HG03439 (cell line): Measurements from ENCODE around the gene WNT7A.

Source experiments
- ATAC-seq: cut with Tn5 transposase; IDR thresholded peaks from one replicate; pipeline ENCODE4 v1.9.1; 2021; ENCODE audit warnings: mild to moderate bottlenecking, moderate library complexity; ENCODE audit not compliant: unreplicated experiment

The WNT7A gene

DNA sequence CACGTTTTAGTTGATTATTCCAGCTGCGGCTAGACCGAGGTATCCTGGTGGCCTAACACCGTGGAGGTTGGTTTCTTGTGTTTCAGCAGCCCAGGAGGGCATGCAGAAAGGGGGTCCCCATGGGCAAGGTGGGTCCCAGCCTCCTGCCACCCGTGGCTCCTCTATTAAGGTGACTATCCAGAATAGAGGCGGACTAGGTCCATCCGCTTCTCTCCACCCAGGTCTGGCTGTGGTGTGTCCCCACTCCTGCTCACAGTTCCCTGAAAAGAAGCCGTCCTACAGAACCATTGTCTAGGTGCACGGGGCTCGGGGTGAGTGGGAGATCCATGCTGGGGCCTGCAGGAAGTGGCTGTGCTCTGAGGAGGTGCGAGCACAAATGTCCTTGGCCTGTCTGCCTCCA, 81.5 kb downstream of the WNT7A start:
- ATAC-seq = no peak

DNA sequence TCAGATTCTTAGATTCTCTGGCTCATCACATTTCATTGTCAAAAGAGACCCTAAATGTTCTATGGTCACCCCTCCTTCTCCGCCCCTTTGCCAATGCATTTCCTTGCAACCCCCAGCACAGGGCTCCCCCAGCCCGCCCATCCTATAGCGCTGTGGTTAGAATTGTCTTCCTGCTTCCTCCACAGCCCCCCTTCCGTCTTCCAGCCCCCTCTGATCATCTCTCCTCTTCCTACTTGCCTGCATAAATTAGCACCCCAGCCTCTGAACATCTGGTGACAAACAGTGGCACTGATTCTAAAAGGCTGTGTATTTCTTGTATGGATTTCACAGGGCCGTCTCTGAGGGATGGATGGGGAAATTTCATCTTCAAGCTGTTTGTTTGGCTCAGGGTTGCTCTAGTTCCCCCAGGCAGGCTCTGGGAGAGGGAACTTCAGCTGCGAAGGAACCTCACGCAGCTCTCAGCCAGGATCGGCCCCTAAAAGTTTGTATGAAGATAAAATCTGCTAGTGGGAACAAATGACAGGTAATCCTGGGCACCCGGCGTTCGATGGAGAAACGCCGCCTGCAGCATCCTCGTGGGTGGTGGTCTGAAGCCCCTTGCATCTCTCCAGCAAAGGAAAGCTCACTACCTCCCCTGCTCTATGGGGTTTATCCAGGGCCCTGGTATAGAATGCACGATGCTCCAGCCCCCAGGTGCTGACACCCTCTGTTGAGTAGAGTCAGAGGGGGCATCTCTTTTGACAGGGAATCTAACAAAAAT, 83.0 kb downstream of the WNT7A start:
- ATAC-seq = no peak

DNA sequence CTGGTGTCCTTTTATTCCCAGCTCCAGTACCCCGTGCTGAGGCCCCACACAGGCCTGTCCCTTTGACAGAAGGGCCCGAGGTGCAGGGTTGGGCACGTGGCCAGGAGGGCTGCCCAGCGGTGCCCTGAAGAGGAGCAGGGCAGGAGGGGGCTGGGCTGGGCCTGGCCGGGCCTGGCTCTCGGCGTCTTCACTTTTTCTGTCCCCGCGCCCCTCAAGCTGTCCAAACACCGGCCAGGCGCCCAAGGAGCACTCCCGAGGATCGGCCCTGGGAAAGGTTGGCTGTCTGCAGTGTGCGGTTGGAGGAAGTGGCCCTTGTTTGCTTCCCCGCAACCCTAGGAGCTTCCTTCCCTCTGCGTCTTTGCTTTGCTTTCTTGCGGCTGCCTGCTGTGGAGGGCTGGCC, 84.1 kb downstream of the WNT7A start:
- ATAC-seq = no peak

DNA sequence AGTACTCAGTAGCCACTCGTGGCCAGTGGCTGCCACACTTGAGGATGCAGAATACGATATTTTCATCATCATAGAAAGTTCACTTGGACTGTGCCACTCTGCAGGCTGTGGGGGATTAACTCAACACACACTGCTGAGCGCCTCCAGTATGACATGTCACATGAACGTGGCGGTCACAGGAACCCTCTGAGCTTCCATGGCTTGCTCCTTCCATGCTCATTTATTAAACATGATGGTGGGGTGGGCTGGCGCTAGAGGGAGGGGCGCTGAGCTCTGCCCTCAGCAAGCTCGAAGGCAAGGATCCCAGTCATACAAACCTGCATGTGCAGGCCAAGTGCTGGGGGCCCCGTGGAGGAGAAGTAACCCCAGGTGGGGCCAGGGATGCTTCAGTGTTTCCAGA, 85.5 kb downstream of the WNT7A start:
- no peak for ATAC-seq

DNA sequence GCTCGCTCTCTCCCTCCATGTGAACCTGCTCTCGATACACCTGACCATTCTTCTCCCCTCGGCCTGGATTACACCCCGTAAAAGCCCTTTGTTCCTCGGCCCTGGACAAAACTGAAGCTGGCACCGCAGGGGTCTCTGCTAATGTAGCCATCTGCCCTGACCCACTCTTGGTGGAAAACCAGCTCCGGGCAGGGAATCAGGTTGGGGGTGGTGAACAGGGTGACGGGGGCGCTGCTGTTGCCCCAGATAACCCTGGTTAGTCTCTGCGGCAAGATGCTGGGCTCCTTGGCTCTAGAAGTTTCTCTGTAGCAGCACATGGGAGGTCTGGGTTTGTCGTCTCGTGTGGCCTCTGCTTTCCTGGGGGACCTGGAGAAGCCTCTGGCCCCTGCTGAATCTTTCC, 86.4 kb downstream of the WNT7A start:
- ATAC-seq = no peak

DNA sequence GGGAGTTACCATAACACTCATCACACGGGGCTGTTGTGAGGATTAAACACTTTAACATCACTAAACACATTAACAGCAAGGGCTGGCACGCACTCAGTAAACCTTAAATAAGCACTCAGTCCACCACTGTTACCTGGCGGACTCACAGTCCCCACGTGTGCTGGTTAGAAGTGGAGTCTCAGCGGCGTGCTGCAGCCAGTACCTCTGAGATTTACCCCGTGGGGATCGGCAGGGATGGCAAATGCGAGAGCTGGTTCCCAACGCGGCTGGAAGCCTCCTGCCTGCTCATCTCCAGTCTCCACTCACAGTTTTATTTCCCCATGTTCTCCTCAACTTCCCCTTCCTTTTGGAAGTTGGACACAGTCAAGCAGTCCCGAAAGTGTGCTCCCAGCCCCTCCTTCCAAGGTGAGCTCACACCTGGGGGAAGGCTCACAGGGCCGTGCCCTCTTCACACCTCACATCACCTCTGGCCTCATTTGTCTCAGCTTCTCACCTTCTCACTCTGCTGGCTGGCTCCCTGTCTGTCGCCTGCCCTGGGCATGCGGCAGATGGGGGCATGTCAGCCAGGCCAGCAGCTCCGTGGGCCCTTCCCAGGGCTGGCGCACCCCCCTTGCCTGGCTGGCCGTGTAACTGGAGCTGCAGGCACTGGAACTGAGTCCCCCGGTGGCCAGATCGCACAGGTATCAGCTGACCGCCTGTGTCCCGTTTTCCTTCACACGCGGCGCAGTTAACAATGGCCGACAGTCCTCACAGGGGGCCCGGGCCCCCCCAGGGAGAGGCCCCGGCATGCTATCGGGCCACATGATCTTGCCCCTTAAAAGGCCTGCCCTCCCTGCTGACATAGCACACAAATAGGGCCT, 87.1 kb downstream of the WNT7A start:
- ATAC-seq = no peak

DNA sequence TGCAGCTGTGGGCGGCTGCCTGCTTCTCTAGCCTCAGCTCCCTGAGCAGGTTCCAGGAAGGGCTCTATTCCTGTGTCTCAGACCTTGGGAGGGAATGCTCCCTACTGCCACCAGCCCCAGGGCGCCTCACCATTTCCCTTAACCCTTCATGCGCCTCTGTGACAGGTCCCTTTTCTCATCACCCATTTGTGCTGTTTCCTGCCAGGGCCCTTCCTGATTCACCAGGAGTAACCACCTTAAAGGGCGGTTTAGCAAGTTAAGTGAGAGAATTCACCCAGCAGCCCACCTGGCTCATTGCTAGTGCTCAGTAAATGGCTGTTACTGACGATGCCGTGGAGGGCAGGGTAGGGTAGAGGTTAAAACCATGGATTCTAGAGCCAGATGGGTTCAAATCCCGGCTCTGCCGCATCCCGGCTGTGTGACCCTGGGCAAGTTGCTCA, 87.8 kb downstream of the WNT7A start:
- ATAC-seq = no peak

DNA sequence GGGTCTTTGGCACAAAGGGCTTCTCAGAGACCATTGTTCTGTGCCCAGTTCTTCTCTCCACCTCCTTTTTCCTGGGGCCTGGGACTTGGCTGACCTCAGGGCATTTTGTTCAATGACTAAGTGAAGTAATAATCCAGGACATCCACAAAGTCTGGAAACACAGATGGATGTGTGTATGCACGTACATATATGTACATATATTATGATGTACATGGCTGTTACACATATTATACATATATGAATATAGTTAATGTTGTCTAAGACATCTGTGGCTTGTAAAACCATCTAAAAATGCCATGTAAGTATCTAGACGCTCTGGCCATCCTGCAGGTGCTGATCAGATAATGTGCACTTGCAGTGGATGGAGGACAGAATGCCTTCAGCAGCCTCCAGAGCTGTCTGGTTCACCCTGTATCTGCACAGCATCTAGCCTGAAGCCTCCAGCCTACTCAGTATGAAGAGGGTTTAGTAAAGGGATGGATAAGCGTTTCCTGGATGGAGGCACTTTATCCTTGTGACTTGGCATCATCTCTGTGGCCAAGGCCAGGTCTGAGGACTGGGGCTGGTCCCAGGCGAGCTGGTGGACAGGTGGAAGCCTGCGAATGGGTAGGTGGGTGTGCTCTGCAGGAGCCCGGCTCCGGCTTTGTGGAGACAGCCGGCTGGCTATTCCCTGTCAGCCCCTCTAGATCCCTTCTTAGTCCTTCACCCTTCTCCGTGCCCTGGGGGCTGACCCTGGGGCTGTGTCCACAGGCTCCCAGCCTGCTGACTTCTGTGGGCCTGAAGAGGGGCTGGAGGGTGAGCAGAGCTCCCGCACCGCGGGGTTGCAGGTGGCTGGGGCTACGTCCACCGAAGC, 88.4 kb downstream of the WNT7A start:
- no peak for ATAC-seq

DNA sequence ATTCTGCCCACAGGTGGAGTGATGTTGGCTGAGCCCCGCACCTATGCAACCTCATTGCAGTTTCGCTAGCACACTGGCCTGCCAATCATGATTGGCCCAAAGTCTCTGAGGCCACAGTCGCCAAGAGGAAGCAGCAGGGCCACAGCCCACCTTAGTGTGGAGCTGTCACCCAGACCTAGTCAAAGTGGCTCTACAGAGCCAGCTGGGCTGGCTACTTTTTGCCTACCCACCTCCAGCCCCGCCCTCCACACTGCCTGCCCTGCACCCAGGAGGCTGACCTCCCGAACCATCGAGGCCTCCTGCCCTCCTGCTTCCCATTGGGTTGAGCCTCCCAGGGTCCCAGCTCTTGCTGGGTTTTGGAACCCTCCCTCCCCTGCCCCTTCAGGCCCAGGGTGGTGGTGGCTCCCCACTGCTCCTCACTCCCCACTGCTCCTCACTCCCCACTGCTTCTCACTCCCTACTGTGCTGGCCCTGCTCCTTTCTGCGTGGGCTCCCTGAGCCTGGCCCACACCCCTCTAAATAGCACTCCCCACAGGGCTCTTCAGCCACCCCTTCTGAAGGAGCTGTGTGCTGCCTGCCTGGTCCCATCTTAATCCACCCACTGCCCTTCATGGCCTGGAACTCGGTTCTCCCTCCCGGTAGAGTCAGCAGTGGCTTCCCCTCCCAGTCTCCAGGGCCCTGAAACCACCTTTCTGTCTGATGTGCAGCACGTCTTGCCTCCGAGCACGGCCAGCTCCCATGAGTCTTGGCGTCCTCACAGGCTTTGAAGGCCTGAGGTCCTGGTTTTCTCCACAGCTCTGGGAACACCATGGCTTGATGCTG, 89.3 kb downstream of the WNT7A start:
- ATAC-seq = no peak

DNA sequence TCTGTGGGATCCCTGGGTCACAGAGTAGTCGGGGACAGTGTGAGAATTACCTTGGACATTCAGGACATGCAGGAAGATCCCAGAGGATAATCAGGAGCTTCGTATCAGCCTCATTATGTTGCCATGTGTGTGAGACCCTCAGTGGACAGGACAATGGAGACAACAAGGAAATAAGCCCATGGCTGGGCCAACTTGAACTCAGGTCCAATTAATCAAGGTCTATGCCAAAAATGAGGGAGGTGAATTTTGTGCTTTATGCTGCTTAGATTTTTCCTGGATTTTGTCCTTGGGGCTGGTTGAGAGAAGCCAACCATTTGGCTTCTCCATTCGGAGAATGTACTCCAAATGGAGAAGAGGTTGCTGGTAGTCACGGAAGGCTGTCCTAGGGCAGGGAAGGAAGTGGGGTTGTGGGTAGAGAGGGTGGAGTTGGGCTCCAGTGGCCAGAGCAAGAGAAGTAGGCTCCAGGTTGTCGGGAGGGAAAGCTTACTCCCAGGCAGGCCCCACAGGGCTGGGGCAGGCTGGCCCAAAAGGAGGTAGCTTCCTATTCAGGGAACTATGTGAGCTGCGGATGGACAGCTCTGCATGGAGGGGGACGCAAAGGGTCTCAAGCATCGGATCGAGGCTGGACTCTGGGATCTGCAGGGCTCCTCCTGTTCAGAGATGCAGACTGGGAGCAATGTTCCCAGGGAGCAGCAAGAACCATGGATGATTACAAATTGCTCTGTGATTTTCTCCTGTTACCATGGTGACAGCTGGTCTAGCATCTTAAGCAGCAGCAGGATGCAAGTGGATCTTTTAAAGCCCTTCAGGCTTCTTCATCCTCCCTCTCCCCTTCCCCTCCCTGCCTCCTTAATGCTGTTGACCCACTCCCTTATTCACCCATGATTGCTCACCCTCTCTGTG, 91.1 kb downstream of the WNT7A start:
- ATAC-seq = no peak

DNA sequence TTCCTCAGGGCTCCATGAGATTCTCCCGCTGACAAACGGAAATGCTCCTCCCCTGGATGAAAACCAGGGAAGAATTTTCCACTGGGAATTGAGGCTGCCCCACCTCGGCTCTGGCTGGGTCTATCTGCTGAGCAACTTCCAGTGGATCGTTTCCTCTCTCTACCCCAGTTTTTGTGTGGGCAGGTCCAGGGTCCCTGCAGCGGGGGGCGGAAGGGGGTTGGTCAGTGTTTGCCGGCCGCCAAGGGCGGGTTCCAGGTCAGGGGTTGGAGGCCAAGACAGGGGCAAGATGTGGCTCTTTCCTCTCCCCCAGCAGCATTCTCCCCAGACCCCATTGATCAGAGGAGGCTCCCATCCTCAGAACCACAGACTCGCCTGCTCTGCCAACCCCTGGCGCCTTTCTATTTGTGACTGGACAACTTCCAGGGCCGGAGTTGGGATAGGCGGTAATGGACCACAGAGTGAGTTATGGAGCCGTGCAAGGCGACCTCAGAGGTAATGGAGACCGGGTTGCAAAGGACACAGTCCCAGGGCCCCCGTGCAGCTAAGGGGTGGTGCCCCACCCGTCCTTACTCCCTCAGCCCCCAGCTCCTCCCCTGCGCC, 92.2 kb downstream of the WNT7A start:
- no peak for ATAC-seq

DNA sequence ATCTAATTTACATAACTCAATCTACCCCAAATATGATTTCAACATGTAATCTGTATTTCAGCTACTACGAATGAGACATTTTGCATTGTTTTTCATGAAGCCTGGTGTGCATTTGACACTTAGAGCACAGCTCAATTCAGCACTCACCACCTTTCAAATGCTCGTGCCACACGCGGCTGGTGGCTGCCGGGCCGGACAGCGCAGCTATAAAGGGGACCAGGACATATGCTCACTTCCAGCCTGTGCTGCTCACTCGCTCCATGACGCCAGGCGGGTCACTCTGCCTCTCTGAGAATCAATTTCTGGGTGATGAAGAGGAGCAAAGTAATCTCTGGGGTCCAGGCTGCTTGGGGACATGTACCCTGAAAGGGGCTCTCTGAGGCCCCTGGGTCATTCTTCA, 93.1 kb downstream of the WNT7A start:
- ATAC-seq = no peak

DNA sequence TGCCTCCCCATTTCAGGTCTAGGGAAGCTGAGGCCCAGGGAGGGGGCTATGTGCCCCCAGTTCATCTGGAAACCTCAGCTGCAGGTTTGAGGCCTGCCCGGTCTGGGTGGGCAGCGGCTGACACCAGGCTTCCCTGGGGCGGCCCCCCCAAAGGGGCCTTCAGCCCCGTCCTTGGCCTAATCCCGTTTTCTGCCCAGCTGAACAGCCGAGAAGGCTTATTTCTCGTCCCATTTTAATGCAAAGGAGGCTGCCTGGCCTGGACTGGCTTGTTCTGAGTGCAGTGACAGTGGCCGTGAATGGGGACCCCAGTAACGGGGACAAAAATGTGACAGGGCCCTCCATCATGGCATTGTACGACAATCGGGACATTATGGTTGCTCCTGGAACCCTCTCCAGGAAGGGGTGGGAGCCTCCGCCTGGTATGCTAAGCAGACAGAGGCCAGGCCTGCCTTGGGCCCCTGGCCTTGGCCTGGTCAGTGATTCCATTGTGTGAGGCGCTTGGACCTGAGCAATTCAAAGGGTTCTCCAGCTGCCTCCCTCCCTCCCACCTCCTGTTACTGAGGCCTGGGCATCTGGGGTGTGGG, 93.9 kb downstream of the WNT7A start:
- no peak for ATAC-seq

DNA sequence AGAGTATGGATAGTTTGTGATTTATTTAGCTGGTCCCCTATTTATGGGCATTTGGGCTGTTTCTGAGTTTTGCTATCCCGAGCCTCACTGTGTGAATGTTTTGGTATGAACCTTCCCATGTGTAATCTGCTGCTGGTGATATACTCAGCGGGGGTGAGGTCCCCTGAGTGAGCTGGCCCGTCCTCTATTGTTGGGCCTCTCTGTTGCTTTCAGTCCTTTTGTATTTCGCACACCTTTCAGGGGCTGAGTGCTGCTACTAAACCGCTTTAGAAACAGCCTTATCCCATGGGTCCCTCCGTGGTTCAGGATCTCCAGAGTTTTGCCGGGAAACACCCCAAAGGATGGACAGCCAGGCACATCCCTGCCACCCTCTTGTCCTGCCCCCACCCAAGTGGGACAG, 94.5 kb downstream of the WNT7A start:
- ATAC-seq = no peak

DNA sequence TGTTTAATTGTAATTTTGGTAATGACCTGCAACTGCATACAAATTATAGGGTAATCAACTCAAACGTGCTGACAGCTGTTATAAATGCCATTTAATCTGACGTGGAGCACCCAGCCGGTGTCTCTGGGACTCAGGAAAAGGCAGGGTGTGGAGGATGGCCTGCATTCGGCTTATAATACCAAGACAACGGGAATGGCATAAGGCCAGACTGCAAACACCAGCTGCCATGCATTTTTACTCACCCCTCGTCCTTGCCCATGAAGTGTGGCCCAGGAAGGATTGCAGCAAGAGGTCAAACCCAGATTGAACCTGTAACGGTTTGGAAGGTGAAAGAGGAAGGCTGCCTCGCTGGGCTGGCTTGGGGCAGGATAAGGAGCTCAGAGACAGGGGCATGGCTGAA, 96.4 kb downstream of the WNT7A start:
- ATAC-seq = no peak

DNA sequence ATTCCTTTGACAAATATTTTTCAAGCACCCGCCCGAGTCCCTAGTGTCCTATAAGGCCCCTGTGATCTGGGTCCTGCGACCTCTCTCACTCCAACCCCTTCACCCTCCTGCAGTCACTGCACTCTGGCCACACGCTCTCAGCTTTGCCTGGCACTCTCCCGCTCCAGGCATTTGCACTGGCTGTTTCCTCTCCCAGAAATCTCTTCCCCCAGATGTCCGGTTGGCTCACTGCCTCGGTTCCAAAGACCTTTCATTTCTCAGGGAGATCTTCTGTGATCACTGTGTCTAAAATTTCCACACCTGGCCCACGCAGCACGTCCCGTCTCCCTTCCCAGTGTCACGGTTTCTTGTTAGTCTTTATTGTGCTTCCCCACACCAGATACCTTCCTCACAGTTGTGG, 97.4 kb downstream of the WNT7A start:
- ATAC-seq = no peak

DNA sequence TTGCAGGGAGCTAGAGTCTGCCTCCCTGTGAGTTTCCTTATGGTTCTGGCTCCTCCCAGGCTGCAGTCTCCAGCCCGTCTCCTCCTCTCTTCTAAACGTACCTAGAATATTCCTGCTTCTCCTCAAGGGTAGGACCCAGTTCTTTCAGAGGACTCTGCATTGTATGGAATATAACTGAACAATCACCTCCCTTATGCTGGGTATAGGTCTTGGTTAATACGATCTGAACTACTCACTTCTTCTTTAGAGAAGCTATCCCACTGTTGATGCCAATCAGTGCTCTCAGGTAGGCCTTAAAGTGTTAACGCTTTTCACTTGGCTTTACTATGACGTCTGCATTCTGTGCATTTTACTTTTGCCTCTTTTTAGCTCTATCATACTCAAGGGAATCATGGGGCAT, 98.5 kb downstream of the WNT7A start:
- ATAC-seq = no peak

DNA sequence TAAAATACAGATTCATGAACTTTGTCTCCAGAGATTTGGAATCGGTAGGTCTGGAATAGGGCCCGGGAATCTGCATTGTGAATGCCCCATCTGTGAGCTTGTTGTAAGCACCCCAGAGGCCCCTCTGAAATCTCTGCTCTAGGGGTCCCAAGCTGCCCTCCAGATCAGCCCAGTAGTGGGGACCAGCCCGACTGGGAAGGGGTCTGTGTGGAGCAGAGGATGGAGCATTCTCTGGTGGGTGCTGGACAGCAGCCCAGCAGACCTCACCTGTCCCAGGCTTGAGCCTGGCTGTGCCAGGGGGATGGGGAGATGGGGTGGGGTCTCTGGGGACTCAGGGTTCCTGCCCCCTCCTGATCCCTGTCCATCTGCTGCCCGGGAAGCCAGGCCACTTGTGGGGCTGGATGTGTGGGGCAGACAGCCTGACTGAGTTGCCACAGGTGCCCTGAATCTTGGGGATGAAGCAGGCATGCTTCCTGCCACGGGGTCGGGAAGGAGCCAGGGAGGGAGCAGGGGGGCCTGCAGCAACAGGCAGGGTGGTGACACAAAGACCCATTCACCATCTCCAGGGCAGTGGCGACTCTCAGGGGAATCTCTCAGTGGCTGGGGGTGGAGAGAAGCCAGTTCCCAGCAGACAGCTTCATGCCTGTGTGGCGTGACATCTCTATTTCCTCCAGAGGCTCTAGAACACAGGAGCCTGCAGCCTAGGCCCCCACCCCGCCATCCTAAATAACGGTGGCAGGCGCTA, 99.3 kb downstream of the WNT7A start:
- no peak for ATAC-seq
